SW 1271 (cell line): Measurements from ENCODE around the gene GAS2L3.
A peak's percentile ranks its signal among the peaks of the same experiment; 100 is the strongest.
"Not testable (repeated sequence)": the region's sequence is repeated elsewhere in the genome, so short reads cannot be mapped to it uniquely, and the experiment has no call there.

Experiments used
- DNase-seq, 2 experiments: peaks; one replicate each; lab custom pipeline; 2025; lab: John Stamatoyannopoulos, UW

The GAS2L3 gene

DNA sequence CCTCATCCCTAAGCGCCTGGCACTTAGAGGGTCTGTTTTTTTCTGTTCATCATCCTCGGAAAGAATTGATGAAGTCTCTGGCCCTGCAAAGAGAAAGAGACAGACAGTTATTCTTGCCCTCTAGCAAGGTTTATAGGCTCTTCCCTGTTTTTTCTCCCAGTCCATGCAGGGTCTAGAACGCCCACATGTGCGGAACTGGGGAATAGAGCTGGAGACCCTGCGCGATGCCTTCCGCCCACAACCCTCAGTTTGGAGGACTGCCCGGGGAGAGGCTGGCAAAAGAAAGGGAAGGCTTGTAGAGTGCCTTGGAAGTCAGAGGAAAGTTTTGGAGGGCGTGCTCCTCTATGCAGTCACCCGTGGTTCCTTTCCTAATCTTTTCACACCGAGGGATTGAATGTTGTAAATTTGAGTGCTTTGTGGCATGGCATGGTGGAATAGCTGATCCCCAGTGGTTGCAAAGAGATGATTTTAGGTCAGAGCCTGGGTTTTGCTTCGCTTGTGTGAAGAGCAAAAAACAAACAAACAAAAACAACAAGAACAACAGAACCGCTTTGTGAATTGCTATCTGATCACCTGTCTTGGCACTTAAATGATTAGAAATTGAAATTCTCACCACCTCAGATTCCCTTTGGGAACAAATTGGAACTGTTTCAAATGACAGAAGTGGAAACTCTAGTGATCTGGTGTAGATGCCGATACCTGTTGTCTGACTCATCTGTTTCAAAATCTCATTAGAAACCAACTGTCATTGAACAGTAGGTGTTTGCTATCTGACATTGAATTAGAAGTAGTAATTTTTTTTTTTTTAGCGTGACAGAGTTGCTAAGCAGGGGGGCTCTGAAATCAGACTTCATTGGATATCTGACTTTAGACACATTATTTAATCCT, 947 bp downstream of the GAS2L3 start:
- DNase-seq: no peak

DNA sequence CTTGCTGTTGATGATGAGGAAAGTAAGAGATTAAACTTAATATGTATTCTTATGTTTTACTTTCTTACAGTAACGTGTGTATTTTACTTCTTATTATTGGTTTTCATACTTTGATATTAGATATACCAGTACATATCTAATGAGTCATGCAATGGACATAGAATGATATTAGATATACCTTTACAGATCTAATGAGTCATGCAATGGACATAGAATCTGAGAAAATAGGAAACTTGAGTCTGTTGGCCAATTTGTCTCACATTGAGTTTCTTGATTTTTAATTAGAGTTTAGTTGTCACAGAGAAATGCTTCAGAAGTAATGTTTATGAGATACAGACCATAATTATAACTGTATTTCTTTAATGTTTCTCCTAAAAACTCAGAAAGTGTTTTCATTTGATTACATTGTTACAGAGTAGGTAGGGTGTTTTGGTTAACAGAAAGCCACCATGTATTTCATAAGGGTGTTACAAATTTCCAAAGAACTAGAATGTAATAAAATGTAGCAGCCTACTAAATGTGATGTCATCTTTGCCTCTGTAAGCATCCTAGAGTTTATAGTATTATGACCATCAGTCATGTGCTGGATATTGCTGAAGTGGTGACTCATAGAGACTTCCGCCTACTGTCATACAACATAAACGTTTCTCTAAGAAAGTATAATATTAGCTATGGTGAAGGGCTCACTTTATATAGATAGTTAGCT, 3.0 kb downstream of the GAS2L3 start:
- DNase-seq: peak in 1 of 2 experiments; percentile 63

DNA sequence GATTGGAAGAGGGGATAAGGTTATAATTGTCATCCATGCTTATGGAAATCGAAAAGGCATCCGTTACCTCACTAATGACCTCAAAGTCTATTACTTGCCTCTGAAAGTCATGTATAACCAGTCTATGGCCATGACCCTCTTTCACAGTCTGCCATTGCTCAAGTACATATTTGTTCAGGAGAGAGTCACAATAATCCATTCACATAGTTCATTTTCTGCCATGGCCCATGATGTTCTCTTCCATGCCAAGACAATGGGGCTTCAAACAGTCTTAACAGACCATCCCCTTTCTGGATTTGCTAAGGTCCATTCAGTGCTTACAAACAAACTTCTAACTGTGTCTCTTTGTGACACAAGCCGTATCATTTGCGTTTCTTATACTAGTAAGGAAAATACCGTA, 5.4 kb downstream of the GAS2L3 start:
- DNase-seq: no peak

DNA sequence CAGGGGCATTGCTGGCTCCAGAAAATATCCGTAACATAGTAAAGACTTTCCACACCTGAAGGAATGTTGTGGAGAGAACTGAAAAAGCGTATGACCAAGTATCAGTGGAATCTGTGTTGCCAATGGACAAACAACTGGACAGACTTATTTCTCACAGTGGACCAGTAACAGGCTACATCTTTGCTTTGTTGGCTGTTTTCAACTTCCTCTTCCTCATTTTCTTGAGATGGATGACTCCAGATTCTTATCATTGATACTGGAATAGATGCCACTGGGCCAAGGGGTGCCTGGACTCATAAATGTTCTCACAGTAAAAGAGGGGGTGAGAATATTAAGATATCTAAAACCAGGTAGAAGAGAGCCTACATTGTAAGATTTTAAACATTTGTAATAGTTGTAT, 6.4 kb downstream of the GAS2L3 start:
- no peak for DNase-seq

DNA sequence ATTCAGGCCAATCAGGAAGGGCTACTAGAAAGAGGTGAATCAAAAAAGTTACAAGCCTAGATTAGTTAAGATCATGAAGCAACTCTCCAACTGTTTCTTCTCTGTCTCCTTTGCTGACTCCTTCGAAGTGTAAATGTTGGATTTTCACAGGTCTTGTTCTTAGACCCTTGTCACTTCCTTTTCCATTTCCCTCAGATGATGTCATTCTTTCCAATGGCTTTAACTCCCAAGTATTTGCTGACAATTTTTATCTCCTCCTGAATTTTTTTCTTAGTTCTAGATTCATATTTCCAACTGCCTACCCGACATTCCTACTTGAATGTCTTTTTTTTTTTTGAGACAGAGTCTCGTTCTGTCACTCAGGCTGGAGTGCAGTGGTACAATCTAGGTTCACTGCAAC, 10.8 kb downstream of the GAS2L3 start:
- no peak for DNase-seq

DNA sequence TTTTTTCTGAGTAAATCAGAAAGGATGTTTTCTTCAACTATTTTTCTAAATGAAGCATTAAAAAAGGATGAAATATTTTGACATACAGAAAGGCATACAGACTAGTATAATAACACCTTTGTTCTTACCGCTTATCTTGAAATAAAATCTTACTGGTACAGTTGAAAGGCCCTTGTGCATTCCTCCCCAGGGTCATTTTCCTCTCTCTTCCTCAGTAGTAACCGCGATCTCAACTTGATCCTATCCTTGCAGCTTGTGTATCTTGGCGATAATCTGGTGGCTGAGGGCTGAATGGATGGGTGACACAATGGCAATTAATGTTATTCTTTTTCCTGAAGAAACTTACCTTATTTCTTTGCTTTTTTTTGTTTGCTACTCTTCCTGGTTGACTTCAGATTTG, 18.5 kb downstream of the GAS2L3 start:
- DNase-seq: no peak

DNA sequence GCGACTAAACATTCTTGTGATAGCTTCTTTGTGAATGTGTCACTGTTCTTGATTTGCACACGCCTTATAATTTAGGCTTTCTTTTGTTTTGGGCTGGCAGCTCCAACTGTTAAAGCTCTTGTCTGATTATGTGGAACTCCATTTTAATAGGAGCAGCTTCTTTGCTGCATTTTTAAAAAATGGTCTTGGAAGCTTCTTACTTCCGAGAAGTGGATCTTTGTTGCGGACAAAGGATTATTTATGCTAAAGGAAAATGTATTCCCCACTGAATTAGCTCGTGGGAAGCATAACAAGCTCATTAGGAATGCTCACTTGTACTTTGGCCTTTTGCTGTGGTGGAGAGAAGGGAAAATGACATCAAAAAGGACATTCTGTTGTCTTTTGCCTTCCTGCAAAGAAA, 20.0 kb downstream of the GAS2L3 start:
- no peak for DNase-seq

DNA sequence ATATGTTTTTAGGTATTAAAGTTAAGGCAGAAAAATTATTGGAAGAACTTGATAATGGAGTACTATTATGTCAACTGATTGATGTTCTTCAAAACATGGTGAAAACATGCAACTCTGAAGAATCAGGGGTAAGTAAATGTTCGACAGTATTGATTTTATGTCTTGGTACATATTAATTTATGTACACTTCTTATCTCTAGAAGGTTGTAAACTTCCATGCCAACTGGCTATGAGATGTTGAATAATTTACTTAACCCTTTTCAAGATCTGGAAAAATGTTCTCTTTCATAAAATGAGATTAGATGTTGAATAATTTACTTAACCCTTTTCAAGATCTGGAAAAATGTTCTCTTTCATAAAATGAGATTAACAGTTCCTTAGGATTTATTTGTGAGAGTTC, 28.1 kb downstream of the GAS2L3 start:
- DNase-seq: no peak

DNA sequence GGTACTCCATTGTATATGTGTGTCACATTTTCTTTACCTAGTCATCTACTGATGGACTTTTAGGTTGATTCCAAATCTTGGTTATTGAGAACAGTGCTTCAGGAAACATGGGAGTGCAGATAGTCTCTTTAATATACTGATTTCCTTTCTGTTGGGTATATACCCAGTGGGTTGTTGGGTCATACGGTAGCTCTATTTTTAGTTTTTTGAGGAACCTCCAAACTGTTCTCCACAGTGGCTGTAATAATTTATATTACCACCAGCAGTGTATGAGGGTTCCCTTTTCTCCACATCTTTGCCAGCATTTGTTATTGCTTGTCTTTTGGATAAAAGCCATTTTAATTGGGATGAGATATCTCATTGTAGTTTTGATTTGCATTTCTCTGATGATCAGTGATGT, 29.5 kb downstream of the GAS2L3 start:
- DNase-seq: not testable (repeated sequence)

DNA sequence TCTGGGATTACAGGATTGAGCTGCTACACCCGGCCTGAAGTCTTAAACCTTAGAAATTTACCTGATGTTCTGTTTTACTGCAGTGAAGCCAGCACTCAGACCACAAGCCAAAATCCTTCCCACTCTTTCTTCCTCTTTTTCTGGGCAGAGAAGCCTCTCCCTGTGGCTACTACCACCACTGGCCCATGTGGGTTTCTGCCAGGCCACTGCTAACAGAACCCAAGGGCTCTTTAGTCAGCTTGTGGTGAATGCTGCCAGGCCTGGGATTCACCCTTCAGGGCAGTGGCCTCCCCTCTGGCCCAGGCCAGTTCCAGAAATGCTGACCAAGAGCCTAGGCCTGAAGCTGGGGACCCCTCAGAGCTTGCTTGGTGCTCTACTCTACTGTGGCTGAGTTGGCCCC, 35.3 kb downstream of the GAS2L3 start:
- DNase-seq: no peak

DNA sequence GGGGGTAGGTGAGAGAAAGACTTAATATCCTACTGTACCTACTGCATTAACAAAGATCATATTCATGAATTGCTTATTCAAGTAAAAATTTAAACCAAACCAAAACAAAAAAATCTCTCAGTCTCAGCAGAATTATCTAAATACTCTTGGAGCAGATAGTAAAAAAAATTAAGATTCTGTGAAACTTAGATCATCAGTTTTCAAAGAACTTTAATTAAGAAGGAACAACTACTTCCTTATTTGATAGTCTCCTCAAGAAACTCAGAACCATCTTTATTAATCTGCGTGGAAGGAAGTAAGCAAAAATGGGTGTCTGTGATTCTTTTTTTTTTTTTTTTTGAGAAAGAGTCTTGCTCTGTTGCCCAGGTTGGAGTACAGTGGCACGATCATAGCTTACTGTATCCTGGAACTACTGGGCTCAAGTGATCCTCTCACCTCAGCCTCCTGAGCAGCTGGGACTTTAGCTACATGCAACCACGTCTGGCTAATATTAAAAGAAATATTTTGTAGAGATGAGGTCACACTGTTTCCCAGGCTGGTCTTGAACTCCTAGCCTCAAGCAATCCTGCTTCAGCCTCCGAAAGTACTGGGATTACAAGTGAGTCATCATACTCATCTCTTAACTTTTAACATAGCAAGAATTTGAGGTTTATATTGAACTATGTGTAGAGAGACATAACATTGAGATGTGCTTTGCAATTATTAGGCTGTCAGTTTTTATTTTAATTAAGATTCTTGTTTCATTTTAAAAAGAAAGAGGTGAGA, 37.4 kb downstream of the GAS2L3 start:
- no peak for DNase-seq

DNA sequence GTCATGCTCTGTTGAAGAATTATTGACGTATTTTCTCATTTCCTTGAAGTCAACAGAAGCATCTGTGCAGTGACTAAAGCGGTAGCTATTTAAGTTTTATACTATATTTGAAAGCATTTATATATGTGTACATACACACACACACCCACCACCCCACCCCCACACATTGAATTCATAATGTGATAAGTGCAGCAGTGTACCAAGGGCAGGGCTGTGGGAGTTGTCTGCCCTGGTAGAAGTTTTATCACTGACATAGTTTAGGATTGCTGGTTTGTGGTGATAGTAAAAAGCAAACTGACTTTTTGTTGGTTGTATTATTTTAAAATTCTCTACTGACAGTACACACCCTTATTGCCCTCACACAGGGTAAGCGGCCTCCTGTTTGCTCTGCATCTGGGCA, 39.1 kb downstream of the GAS2L3 start:
- no peak for DNase-seq

DNA sequence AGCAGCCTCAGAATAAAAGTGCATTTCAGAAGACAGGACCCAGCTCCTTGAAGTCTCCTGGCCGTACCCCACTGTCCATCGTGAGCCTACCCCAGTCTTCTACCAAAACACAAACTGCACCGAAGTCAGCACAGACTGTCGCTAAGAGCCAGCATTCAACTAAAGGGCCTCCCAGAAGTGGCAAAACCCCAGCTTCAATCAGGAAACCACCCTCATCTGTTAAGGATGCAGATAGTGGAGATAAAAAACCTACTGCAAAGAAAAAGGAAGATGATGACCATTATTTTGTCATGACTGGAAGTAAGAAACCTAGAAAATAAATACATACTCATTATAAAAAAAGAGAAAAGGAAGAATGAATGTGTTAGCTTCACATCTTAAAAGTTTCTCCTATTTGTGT, 51.1 kb downstream of the GAS2L3 start:
- DNase-seq: no peak

DNA sequence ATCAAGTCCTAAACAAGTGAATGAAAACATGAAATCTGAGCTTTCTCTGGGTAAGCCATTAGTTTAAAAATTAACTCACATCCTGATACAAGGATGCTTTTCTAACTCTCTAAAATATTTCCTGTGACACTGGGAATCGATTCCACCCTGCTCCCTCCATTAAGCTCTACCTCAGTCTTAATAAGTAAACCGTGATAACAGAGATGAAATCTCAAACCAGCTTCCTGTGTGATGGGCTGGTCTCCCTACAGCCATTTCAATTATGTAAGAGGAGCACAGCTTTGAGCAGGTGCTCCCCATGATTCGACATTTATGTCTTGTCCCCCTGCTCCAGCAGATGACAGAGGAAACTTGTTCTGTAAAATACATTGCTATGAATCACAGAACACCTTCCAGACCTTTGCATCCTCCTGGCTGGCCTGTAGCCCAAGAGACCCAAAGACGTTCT, 59.0 kb downstream of the GAS2L3 start:
- DNase-seq: no peak

DNA sequence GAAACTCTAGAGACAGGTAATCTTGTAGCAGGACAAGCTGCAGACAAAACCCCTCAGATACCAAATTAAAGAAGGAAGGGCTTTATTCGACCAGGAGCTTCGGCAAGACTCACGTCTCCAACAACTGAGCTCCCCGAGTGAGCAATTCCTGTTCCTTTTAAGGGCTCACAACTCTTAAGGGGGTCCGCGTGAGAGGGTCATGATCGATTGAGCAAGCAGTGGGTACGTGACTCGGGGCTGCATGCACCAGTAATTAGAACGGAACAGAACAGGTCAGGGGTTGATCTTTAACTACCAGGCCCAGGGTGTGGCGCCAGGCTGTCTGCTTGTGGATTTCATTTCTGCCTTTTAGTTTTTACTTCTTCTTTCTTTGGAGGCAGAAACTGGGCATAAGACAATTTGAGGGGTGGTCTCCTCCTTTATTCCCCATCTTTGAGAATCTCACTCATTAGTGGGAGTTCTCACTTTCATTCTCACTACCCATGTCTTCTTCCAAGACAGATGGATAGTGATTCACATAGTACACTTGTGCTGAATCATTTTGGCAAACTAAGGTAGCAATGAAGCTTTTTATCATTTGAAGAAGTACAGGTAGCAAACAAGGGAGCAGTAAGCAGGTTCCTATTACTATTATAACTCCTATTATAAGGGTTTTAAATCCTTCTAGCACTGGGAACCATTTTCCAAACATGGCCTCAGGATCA, 59.8 kb downstream of the GAS2L3 start:
- DNase-seq: not testable (repeated sequence)

DNA sequence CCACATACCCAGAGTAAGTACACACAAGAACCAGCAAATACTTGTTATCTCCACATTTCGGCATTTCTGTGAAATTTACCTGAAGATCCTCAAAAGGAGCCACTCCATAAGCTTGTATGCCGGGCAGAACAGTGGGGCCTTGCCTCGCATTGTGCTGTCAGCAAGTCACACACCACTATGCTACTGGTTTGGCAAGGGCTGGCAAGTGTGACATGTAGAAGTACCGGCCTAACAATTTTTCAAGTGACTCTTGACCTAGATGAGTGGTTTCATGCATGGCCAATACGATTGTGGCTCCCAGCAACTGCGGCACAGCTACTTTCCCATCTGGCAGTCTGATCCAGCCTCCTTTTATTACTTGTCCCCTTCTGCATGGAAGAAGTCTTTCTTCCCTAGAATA, 69.8 kb downstream of the GAS2L3 start:
- DNase-seq: no peak

DNA sequence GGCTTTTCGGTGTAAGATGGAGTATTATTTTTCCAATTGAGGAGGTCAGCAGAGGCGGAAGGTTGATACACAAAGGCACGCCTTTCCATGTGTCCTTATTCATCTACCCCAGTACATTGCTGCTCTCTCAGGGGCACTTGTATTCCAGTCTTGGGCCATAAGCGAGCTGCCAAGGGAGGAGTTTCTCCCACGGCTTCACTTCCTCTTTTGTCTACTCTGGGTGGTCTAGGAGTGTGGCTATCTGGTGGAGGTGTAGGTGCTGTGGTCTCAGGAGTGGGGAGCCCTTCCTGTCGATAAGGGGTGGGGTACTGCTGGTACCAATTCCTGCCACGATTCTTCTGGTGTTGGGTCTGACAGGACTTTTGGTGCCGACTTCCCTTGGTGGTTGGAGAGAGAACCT, 73.4 kb downstream of the GAS2L3 start:
- no peak for DNase-seq

DNA sequence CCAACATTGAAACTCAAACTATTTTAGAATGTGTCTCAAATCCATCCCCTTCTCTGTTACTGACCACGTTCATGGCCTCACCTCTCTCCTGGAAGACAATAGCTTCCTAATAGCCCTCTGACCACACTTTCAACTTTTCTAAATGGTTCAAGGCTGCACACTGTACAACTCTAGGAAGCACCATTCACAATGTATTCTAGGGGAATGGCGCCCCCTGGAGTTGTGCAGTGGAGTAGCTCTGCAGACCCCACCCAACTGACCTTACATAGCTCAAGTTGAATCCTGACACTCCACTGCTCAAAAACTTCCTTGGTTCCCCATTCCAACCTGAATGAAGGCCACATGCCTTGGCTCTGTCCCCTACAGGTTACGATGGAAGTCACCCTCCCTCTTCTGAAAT, 77.6 kb downstream of the GAS2L3 start:
- no peak for DNase-seq

DNA sequence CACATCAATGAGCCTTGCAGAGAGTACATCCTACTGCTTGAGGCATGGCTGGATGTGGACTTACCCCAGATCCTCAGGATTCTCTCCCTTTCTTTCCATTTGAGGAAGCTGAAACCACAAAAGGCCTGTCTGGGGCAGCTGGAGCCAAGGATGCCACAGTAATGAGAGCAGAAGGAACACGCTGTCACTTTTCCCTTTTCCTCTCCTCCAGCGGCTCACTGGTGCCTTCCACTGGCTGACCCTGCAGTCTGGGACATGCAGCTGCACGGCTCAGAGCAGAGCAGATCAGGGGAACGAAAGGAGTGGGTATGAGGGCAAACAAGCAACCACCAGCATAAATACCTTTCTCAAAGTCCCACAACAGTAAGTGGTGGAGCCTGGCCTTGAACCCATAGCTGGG, 78.2 kb downstream of the GAS2L3 start:
- DNase-seq: no peak

DNA sequence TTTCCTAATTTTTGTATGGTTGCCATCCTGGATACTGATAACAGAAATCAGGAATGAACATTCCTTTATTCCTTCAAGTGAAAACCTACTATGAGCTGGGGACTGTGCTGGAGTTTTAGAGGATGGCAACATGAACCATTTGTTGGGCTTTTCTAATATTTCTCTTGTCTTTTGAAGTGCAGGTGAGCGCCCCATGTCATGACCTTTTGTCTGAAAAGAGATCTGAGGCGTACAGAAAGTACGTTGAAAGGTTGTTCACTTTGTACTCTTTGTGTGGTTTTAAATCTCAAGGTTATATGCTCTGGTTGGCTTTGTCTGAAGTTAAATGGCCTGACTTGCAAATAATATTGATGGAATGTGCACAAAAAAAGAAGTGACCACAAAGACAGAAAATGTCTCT, 79.0 kb downstream of the GAS2L3 start:
- DNase-seq: no peak

DNA sequence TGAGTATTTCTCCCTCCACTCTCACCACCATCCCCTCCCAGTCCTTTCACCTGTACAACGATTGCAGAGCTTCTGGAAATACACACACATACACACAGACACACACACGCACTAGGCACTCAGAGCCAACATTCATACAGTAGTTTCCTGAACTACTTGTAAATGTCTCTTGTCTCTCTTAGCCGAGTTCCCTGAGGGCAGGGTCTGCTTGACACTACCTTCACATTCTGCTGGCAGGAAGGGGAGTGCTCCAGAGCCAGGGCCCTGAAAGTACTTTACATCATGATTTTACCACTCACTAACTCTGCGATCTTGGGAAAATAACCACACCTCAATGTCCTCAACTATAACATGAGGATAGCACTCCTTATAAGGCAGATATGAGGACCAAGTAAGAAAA, 82.7 kb downstream of the GAS2L3 start:
- no peak for DNase-seq

DNA sequence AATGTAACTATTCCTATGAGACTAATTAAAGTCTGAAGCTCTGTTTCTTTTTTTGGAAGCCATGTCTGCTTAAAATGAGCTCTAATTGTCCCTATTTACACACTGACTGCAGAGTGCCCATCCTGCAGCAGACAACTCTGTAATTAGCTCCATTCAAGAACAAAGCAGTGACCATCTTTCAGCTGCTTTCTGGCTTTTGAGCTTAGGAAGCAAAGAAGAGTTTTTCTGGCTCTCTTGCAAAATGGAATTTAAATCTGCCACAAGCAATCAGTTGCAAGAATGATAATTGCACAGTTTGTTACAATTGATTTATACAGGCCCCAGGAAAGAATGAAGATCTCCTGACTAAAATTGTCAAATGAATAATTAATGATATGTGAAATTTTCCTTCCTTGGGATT, 83.4 kb downstream of the GAS2L3 start:
- DNase-seq: no peak
